ENCODE data around the gene TRA2B.
"Not testable (repeated sequence)": the region's sequence is repeated elsewhere in the genome, so short reads cannot be mapped to it uniquely, and the experiment has no call there.

The TRA2B gene

GRCh38 chr3:185926445-185926844 lies 11.4 kb downstream of the TRA2B start:
- no peak for DNase-seq

GRCh38 chr3:185925353-185925752 lies 12.5 kb downstream of the TRA2B start:
- no peak for DNase-seq

- DNase-seq: no peak
Observed at GRCh38 chr3:185924375-185924774, 13.4 kb downstream of the TRA2B start.

GRCh38 chr3:185920184-185920583 lies 17.6 kb downstream of the TRA2B start:
- DNase-seq: no peak

- DNase-seq: no peak
Observed at GRCh38 chr3:185916042-185916833, 21.6 kb downstream of the TRA2B start.

- DNase-seq: no peak
Observed at GRCh38 chr3:185915642-185916041, 22.2 kb downstream of the TRA2B start.

- DNase-seq: no peak
Observed at GRCh38 chr3:185914911-185915629, 22.7 kb downstream of the TRA2B start.

GRCh38 chr3:185912929-185913901 lies 24.6 kb downstream of the TRA2B start:
- no peak for DNase-seq

- DNase-seq: no peak
Observed at GRCh38 chr3:185912512-185912911, 25.3 kb downstream of the TRA2B start.

GRCh38 chr3:185911076-185911448 lies 26.8 kb downstream of the TRA2B start:
- not testable (repeated sequence) for DNase-seq

GRCh38 chr3:185910322-185911075 lies 27.3 kb downstream of the TRA2B start:
- not testable (repeated sequence) for DNase-seq

GRCh38 chr3:185909913-185910312 lies 27.9 kb downstream of the TRA2B start:
- not testable (repeated sequence) for DNase-seq

GRCh38 chr3:185900228-185900627 lies 37.6 kb downstream of the TRA2B start:
- no peak for DNase-seq

GRCh38 chr3:185896636-185897035 lies 41.2 kb downstream of the TRA2B start:
- no peak for DNase-seq

GRCh38 chr3:185887066-185887465 lies 50.7 kb downstream of the TRA2B start:
- no peak for DNase-seq

- DNase-seq: no peak
Observed at GRCh38 chr3:185884641-185885040, 53.2 kb downstream of the TRA2B start.

- DNase-seq: no peak
Observed at GRCh38 chr3:185881926-185882325, 55.9 kb downstream of the TRA2B start.

- DNase-seq: no peak
Observed at GRCh38 chr3:185880600-185880999, 57.2 kb downstream of the TRA2B start.

GRCh38 chr3:185878920-185879319 lies 58.9 kb downstream of the TRA2B start:
- no peak for DNase-seq

GRCh38 chr3:185874119-185874518 lies 63.7 kb downstream of the TRA2B start:
- DNase-seq: no peak

- no peak for DNase-seq
Observed at GRCh38 chr3:185867650-185868049, 70.2 kb downstream of the TRA2B start.

GRCh38 chr3:185866995-185867394 lies 70.8 kb downstream of the TRA2B start:
- DNase-seq: no peak

Data from cortex of kidney (tissue), 1 donor.